GM12878 (cell line): Measurements from ENCODE around the gene C1orf198. TPM values are rescaled to one million over a fixed set of nuclear protein-coding genes. Genes with fewer than 3 reads are reported as not detected.

Source experiments
- ATAC-seq: fragments of 200-7000 bp; cut with Tn5 transposase; 3 replicates; pipeline ENCODE4 v1.9.1; 2020; ENCODE audit warnings: mild to moderate bottlenecking, moderate library complexity
- BruUV-seq: library from RNA; stranded (reverse); fragments of 400-500 nt; replicated peaks from 2 replicates; lab custom pipeline; 2021; lab: Mats Ljungman, UMichigan
- CTCF ChIA-PET: fragments of 300-600 bp; sonication (Branson Sonifier 250); formaldehyde crosslinking; extraction: SDS; loops from one replicate; lab custom pipeline; 2021; ENCODE audit warnings: inconsistent platforms; lab: Yijun Ruan, JAX
- POLR2A ChIA-PET: fragments of 350-600 bp; formaldehyde crosslinking; extraction: SDS; loops from one replicate; lab custom pipeline; 2021; ENCODE audit warnings: inconsistent platforms; lab: Charles Lee
- RAD21 ChIA-PET: fragments of 300-600 bp; sonication (Branson Sonifier 250); formaldehyde crosslinking; loops from one replicate; lab custom pipeline; 2023; ENCODE audit warnings: antibody characterized with exemption; ENCODE audit not compliant: unreplicated experiment; lab: Charles Lee
- SMC1A ChIA-PET: fragments of 300-600 bp; sonication (Branson Sonifier 250); formaldehyde crosslinking; loops from one replicate; lab custom pipeline; 2023; ENCODE audit not compliant: unreplicated experiment, uncharacterized antibody; lab: Charles Lee
- DNase-seq: peaks from one replicate; pipeline ENCODE4 v3.0.0-alpha.2; 2011; ENCODE audit warnings: low read depth, low spot score
- FAIRE-seq: peaks from 3 replicates; lab custom pipeline; 2011; peaks lifted over from hg19 to GRCh38; lab: Jason Lieb, UNC
- H2AFZ ChIP-seq: 2 replicates; pipeline ENCODE4 v1.6.0; 2011; ENCODE audit warnings: low read depth, low read length, control low read depth; ENCODE audit not compliant: control insufficient read depth
- H3K27ac ChIP-seq: 2 replicates; pipeline ENCODE4 v1.5.1; 2011; ENCODE audit warnings: control low read depth; ENCODE audit not compliant: control insufficient read depth, insufficient read depth
- H3K27me3 ChIP-seq, 2 experiments: replicated peaks in 1 of 2; 2 replicates each; pipeline versions ENCODE4 v1.6.0 to v1.6.1; 2011; ENCODE audit warnings: low read length in 1 of 2; ENCODE audit not compliant: control insufficient read depth in 2 of 2, insufficient read depth in 2 of 2
- H3K36me3 ChIP-seq, 2 experiments: 2 replicates each; pipeline ENCODE4 v1.5.1; 2011; ENCODE audit warnings: low read length in 1 of 2; ENCODE audit not compliant: control insufficient read depth in 2 of 2, insufficient read depth in 2 of 2
- H3K4me1 ChIP-seq: 2 replicates; pipeline ENCODE4 v1.6.1; 2011; ENCODE audit warnings: mild to moderate bottlenecking, low read length, moderate library complexity, mixed read lengths; ENCODE audit not compliant: control insufficient read depth, insufficient read depth
- H3K4me2 ChIP-seq: 2 replicates; pipeline ENCODE4 v1.6.0; 2011; ENCODE audit warnings: control low read depth; ENCODE audit not compliant: control insufficient read depth, insufficient read depth
- H3K4me3 ChIP-seq: fragments of 200-600 bp; sonication (generic); 2 replicates; pipeline ENCODE4 v1.5.1; 2016
- H3K79me2 ChIP-seq: 2 replicates; pipeline ENCODE4 v1.6.0; 2011; ENCODE audit warnings: low read length; ENCODE audit not compliant: control insufficient read depth, insufficient read depth
- H3K9ac ChIP-seq: 2 replicates; pipeline ENCODE4 v1.8.0; 2011; ENCODE audit warnings: low read length, control low read depth, mixed read lengths; ENCODE audit not compliant: control insufficient read depth, insufficient read depth
- H3K9me3 ChIP-seq: replicated peaks from 3 replicates; pipeline ENCODE4 v1.5.1; 2011; ENCODE audit warnings: mild to moderate bottlenecking, low read length; ENCODE audit not compliant: control insufficient read depth, insufficient read depth
- H4K20me1 ChIP-seq: 2 replicates; pipeline ENCODE4 v1.6.0; 2011; ENCODE audit not compliant: control insufficient read depth, insufficient read depth
- BRCA1 ChIP-seq: IDR thresholded peaks from 2 replicates; pipeline ENCODE4 v1.6.1; 2011; ENCODE audit warnings: low read depth, low read length, improper control_type of control experiment
- CBX3 ChIP-seq: fragments of 200-600 bp; sonication (generic); IDR thresholded peaks from 2 replicates; pipeline ENCODE4 v1.6.1; 2016; ENCODE audit warnings: low read depth, borderline replicate concordance
- EZH2 ChIP-seq: IDR thresholded peaks from 2 replicates; pipeline ENCODE4 v1.6.1; 2012; ENCODE audit warnings: low read depth, mild to moderate bottlenecking, control low read depth, inconsistent platforms, low read length, borderline replicate concordance; ENCODE audit not compliant: control insufficient read depth
- FOXK2 ChIP-seq: fragments of 450-650 bp; IDR thresholded peaks from 2 replicates; pipeline ENCODE4 v1.6.1; 2017; ENCODE audit warnings: mild to moderate bottlenecking, moderate library complexity
- IKZF1 ChIP-seq: fragments of 450-650 bp; conservative IDR thresholded peaks from 2 replicates; pipeline ENCODE4 v1.6.1; 2017; ENCODE audit warnings: antibody characterized with exemption, mild to moderate bottlenecking
- KAT2A ChIP-seq: conservative IDR thresholded peaks from 2 replicates; pipeline ENCODE4 v1.6.1; 2011; ENCODE audit warnings: low read depth, low read length; ENCODE audit not compliant: control insufficient read depth
- MLLT1 ChIP-seq: fragments of 450-650 bp; IDR thresholded peaks from 2 replicates; pipeline ENCODE4 v1.6.1; 2016; ENCODE audit warnings: mild to moderate bottlenecking
- MXI1 ChIP-seq: fragments of 150-350 bp; IDR thresholded peaks from 2 replicates; pipeline ENCODE4 v1.6.1; 2011; ENCODE audit warnings: low read depth, mild to moderate bottlenecking, inconsistent platforms, low read length, improper control_type of control experiment
- NFYB ChIP-seq: IDR thresholded peaks from 2 replicates; pipeline ENCODE4 v1.6.1; 2011; ENCODE audit warnings: low read depth, mild to moderate bottlenecking, low read length, improper control_type of control experiment, moderate library complexity; ENCODE audit not compliant: insufficient read depth
- PAX8 ChIP-seq: fragments of 450-650 bp; IDR thresholded peaks from 2 replicates; pipeline ENCODE4 v1.6.1; 2017; ENCODE audit warnings: mild to moderate bottlenecking, moderate library complexity
- SMC3 ChIP-seq: IDR thresholded peaks from 2 replicates; pipeline ENCODE4 v1.6.1; 2011; ENCODE audit warnings: low read length, improper control_type of control experiment, borderline replicate concordance
- SRF ChIP-seq, 2 experiments: IDR thresholded peaks; 2 replicates each; pipeline ENCODE4 v1.6.1; 2011; ENCODE audit warnings: low read depth in 2 of 2, low read length in 2 of 2, mild to moderate bottlenecking in 1 of 2, moderate library complexity in 1 of 2
- WGBS: methylation state at CpG from one replicate; pipeline ENCODE4 v1.1.6; 2016; ENCODE audit warnings: low lambda C conversion rate; ENCODE audit not compliant: insufficient replicate concordance, insufficient coverage; ENCODE audit errors: missing lambda C conversion rate; 5-methylcytosine and 5-hydroxymethylcytosine counted together
- in situ Hi-C: fragments of 300-500 bp; cut with MboI; formaldehyde crosslinking; loops from 9 replicates; pipeline ENCODE4 v1.14.3; 2018; ENCODE audit warnings: mixed read lengths
- intact Hi-C: fragments of 100-400 bp; cut with micrococcal nuclease; formaldehyde crosslinking; loops from one replicate; pipeline ENCODE4 v1.14.2; 2022; ENCODE audit not compliant: unreplicated experiment
- polyA plus RNA-seq, 11 experiments: library from polyadenylated mRNA; depleted of rRNA in 4 of 11; unstranded in 6 of 11; stranded (reverse) in 5 of 11; fragments of >200 nt; fragmentation: Nextera tagmentation in 4 of 11; fragmentation: Illumina TruSeq in 1 of 11; extraction: Ambion mirVana in 4 of 11; extraction: Trizol in 1 of 11; gene quantifications; 1 replicate in 1 of 11; 2 replicates in 10 of 11; pipeline versions ENCODE4 v1.2.1 to v1.2.3, GENCODE V29; 2011 to 2016; ENCODE audit warnings: inconsistent platforms in 2 of 11, missing spikeins in 2 of 11, low read depth in 1 of 11
- total RNA-seq, 4 experiments: library from RNA; depleted of rRNA in 3 of 4; stranded (reverse); fragments of >200 nt in 3 of 4; fragmentation: Illumina TruSeq in 1 of 4; extraction: Trizol in 1 of 4; gene quantifications; 2 replicates each; pipeline versions ENCODE4 v1.2.1 to v1.2.3, GENCODE V29; 2013 to 2021
- TF ChIP-seq, protein P1 (sequence below): fragments of 450-650 bp; IDR thresholded peaks from 2 replicates; pipeline ENCODE4 v1.6.1; 2017; ENCODE audit warnings: borderline replicate concordance
- TF ChIP-seq, protein P2 (sequence below): IDR thresholded peaks from 2 replicates; pipeline ENCODE4 v1.6.1; 2012; ENCODE audit warnings: improper control_type of control experiment, low read depth, low read length; ENCODE audit not compliant: insufficient replicate concordance

The C1orf198 gene
- total and polyA plus RNA-seq, 10 of the 15 experiments (the other 5 are each of a cell fraction or from before 2014, with no cell fraction given) = 0.16 to 2.8 (median 1.1) TPM

DNA sequence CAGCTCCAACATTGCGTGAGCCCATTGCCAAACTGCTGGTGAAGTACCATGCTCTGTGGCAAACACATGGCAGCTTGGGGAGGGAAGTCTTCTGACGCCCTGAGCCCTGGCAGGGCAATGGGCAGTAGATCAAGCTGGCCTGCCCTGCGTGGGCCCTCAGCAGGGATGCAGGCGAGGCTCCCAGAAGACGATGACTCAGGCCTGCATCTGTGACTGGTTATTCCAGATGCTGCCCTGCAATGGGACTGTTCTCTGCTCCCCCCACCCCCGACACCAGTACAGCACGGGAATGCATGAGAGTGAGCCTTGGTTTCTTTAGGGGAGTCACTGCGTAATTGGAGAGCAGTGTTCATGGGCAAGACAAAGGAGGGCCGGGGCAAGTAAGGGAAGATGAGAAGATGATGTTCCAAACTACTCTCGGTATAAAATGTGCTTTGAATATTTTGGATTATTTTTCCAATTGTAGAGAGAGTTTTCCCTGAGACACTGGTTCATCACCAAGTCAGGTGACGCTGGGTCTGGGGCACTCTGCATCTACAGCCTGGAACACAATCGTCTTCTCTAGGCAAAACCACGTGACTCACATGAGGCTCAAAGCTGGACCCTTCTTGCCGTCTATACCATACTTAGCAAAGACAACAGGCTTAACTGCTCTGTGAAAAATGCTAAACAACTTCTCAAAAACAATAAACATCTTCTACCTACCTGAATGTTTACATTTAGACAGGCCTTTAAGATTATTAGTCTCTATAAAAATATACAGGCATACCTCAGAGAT is 9.0 kb upstream of the C1orf198 start (continued):
- TF ChIP-seq MLLT1 (no peak), KAT2A (no peak), MXI1 (no peak), PAX8 (no peak), CBX3 (no peak), BRCA1 (no peak), EZH2 (no peak)
- TF ChIP-seq, protein P1, sequence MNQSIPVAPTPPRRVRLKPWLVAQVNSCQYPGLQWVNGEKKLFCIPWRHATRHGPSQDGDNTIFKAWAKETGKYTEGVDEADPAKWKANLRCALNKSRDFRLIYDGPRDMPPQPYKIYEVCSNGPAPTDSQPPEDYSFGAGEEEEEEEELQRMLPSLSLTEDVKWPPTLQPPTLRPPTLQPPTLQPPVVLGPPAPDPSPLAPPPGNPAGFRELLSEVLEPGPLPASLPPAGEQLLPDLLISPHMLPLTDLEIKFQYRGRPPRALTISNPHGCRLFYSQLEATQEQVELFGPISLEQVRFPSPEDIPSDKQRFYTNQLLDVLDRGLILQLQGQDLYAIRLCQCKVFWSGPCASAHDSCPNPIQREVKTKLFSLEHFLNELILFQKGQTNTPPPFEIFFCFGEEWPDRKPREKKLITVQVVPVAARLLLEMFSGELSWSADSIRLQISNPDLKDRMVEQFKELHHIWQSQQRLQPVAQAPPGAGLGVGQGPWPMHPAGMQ = no peak
- TF ChIP-seq, all 136 proteins: peak for 0

DNA sequence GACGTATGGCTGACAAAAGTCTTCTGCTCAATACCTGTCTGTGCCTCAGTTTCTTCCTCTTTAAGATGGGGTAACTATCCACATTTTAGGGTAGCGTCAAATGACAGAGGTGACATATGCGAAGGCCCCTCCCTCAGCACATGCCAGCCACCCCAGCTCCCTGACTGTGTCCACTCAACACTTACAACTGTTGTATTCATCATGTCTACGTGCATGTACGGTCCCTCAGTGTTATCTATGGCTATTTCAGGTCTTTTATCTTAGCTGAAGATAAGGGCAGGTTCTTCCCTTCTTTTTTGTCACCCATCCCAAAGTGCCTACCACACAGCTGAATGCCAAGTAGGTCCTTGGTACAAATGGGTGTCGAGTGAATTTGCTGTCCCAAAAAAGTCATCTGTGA is 8.3 kb upstream of the C1orf198 start:
- ChIA-PET RAD21 (no interaction called here), CTCF (no interaction called here), SMC1A (no interaction called here), POLR2A (no interaction called here)
- H3K27ac ChIP-seq = no peak overlapping the region
- ATAC-seq (no peak), FAIRE-seq (no peak), DNase-seq (no peak)
- no peaks in the 10 kb centered on the region for H4K20me1 ChIP-seq
- H3K79me2 ChIP-seq = no peaks in the 10 kb centered on the region
- H3K4me1 ChIP-seq = no peaks in the 10 kb centered on the region
- WGBS = 39% methylated on average over 6 of the region's 6 CpGs
- in situ Hi-C loops (no loop called here), intact Hi-C loops (no loop called here)
- no TSS peak for BruUV-seq
- no peak overlapping the region for H2AFZ ChIP-seq
- H3K36me3 ChIP-seq = no peaks in the 10 kb centered on the region
- H3K9me3 ChIP-seq = no peaks in the 10 kb centered on the region
- peaks cover 0 to 3% of the 10 kb centered on the region in 2 experiments; a peak in 2 of 4 replicates for H3K27me3 ChIP-seq
- H3K9ac ChIP-seq = no peak overlapping the region
- no peak overlapping the region for H3K4me2 ChIP-seq
- no peak overlapping the region for H3K4me3 ChIP-seq
- no peak for TF ChIP-seq SMC3
- no peak for TF ChIP-seq NFYB
- no peak for TF ChIP-seq IKZF1
- no peak for TF ChIP-seq FOXK2
- TF ChIP-seq SRF (IDR thresholded peaks at IDR 0.05; ENCODE audit: low read depth in 2 of 2, low read length in 2 of 2) = no peak
- TF ChIP-seq, protein P2, sequence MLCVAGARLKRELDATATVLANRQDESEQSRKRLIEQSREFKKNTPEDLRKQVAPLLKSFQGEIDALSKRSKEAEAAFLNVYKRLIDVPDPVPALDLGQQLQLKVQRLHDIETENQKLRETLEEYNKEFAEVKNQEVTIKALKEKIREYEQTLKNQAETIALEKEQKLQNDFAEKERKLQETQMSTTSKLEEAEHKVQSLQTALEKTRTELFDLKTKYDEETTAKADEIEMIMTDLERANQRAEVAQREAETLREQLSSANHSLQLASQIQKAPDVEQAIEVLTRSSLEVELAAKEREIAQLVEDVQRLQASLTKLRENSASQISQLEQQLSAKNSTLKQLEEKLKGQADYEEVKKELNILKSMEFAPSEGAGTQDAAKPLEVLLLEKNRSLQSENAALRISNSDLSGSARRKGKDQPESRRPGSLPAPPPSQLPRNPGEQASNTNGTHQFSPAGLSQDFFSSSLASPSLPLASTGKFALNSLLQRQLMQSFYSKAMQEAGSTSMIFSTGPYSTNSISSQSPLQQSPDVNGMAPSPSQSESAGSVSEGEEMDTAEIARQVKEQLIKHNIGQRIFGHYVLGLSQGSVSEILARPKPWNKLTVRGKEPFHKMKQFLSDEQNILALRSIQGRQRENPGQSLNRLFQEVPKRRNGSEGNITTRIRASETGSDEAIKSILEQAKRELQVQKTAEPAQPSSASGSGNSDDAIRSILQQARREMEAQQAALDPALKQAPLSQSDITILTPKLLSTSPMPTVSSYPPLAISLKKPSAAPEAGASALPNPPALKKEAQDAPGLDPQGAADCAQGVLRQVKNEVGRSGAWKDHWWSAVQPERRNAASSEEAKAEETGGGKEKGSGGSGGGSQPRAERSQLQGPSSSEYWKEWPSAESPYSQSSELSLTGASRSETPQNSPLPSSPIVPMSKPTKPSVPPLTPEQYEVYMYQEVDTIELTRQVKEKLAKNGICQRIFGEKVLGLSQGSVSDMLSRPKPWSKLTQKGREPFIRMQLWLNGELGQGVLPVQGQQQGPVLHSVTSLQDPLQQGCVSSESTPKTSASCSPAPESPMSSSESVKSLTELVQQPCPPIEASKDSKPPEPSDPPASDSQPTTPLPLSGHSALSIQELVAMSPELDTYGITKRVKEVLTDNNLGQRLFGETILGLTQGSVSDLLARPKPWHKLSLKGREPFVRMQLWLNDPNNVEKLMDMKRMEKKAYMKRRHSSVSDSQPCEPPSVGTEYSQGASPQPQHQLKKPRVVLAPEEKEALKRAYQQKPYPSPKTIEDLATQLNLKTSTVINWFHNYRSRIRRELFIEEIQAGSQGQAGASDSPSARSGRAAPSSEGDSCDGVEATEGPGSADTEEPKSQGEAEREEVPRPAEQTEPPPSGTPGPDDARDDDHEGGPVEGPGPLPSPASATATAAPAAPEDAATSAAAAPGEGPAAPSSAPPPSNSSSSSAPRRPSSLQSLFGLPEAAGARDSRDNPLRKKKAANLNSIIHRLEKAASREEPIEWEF = no peak
